ENCODE data around the gene CEP68. TPM values are rescaled to one million over a fixed set of nuclear protein-coding genes. Genes with fewer than 3 reads are reported as not detected.

Gene CEP68
- polyA plus RNA-seq, 1 of the 3 experiments (the other 2 are of a cell fraction), result 6.2 TPM

GRCh38 chr2:65120990-65121693 lies 64.9 kb downstream of the CEP68 start:
- WGBS (ENCODE audit: low lambda C conversion rate), result 95% methylated on average over 5 of the region's 5 CpGs
- no peak for DNase-seq

GRCh38 chr2:65122313-65122712 lies 66.1 kb downstream of the CEP68 start:
- Histone ChIP-seq H3K4me3 (ENCODE audit: low read depth in 2 of 2, low read length in 1 of 2) (no peak overlapping the region), H3K9me2 (no peaks in the 10 kb centered on the region), H3K9me3 (no peaks in the 10 kb centered on the region), H4K20me1 (ENCODE audit: insufficient read depth) (peaks cover 100% of the 10 kb centered on the region), H3K79me2 (ENCODE audit: insufficient read depth) (peaks cover 100% of the 10 kb centered on the region), H3K4me2 (no peak overlapping the region), H3F3A (replicated peaks; ENCODE audit: insufficient read depth) (no peaks in the 10 kb centered on the region), H3K9ac (no peak overlapping the region), H3K4me1 (ENCODE audit: control insufficient read depth in 1 of 2, insufficient read depth in 2 of 2, low read depth in 1 of 2, low read length in 1 of 2) (peaks cover 0 to 14% of the 10 kb centered on the region in 2 experiments; a peak in 3 of 4 replicates), H2AFZ (ENCODE audit: low read depth) (no peak overlapping the region), H3K36me3 (replicated peaks in 1 of 2; ENCODE audit: control insufficient read depth in 1 of 2, insufficient read depth in 2 of 2, low read length in 1 of 2) (peaks cover 0 to 3% of the 10 kb centered on the region in 2 experiments), H3K27ac (ENCODE audit: low read depth in 2 of 2, low read length in 1 of 2) (no peak overlapping the region; a peak in 1 of 4 replicates), H3K27me3 (ENCODE audit: insufficient read depth) (no peaks in the 10 kb centered on the region)
- ChIA-PET POLR2A (no interaction called here), CTCF (interaction anchor here (0.9 to 1.2 kb wide), 3 partner anchors 13 to 64 kb away, joined by 3 to 4 read pairs (median 3); no protein-coding TSS in a partner anchor)
- no peak for DNase-seq
- no peak for TF ChIP-seq ZBTB33 (IDR thresholded peaks at IDR 0.05; ENCODE audit: borderline replicate concordance, low read depth)
- no peak for TF ChIP-seq YY1 (IDR thresholded peaks at IDR 0.05; ENCODE audit: low read depth)
- TF ChIP-seq TAF1 (IDR thresholded peaks at IDR 0.05; ENCODE audit: borderline replicate concordance, low read depth, low read length), result no peak
- no peak for TF ChIP-seq CTCF (IDR thresholded peaks at IDR 0.05)
- no peak for TF ChIP-seq USF1 (IDR thresholded peaks at IDR 0.05; ENCODE audit: borderline replicate concordance, low read depth)
- TF ChIP-seq RXRA (IDR thresholded peaks at IDR 0.05; ENCODE audit: borderline replicate concordance, low read depth), result no peak
- no peak for TF ChIP-seq FOXM1 (IDR thresholded peaks at IDR 0.05; ENCODE audit: low read depth)
- TF ChIP-seq SMC3 (IDR thresholded peaks at IDR 0.05; ENCODE audit: low read depth, low read length), result no peak
- TF ChIP-seq GABPA (IDR thresholded peaks at IDR 0.05; ENCODE audit: low read depth), result no peak
- no peak for TF ChIP-seq MEF2A (IDR thresholded peaks at IDR 0.05; ENCODE audit: borderline replicate concordance, low read depth)
- no peak for TF ChIP-seq TCF12 (IDR thresholded peaks at IDR 0.05)
- no peak for TF ChIP-seq POLR2AphosphoS5 (IDR thresholded peaks at IDR 0.05; ENCODE audit: low read depth, low read length)
- no peak for TF ChIP-seq EZH2phosphoT487 (IDR thresholded peaks at IDR 0.05; ENCODE audit: borderline replicate concordance, low read depth)
- TF ChIP-seq JUND (IDR thresholded peaks at IDR 0.05), result no peak
- TF ChIP-seq FOSL2 (IDR thresholded peaks at IDR 0.05; ENCODE audit: borderline replicate concordance, low read depth), result no peak
- TF ChIP-seq USF2 (IDR thresholded peaks at IDR 0.05; ENCODE audit: borderline replicate concordance, low read depth, low read length), result no peak
- no peak for TF ChIP-seq EP300 (IDR thresholded peaks at IDR 0.05; ENCODE audit: borderline replicate concordance in 1 of 2, low read depth in 1 of 2, low read length in 1 of 2)
- no peak for TF ChIP-seq RAD21 (IDR thresholded peaks at IDR 0.05; ENCODE audit: low read length)
- 84% methylated on average over 7 of the region's 7 CpGs for WGBS (ENCODE audit: low lambda C conversion rate)

More at GRCh38 chr2:65120990-65121693, 64.9 kb downstream of the CEP68 start:
- no peak overlapping the region for H2AFZ ChIP-seq (ENCODE audit: low read depth)
- no peak overlapping the region for H3K4me3 ChIP-seq (ENCODE audit: low read depth in 2 of 2, low read length in 1 of 2)
- TF ChIP-seq YY1 (IDR thresholded peaks at IDR 0.05; ENCODE audit: low read depth) (no peak), USF1 (IDR thresholded peaks at IDR 0.05; ENCODE audit: borderline replicate concordance, low read depth) (no peak)
- H3K9ac ChIP-seq, result no peak overlapping the region
- H3K27ac ChIP-seq (ENCODE audit: low read depth in 2 of 2, low read length in 1 of 2), result no peak overlapping the region
- H3F3A ChIP-seq (replicated peaks; ENCODE audit: insufficient read depth), result no peaks in the 10 kb centered on the region
- H4K20me1 ChIP-seq (ENCODE audit: insufficient read depth), result peaks cover 100% of the 10 kb centered on the region
- no peaks in the 10 kb centered on the region for H3K27me3 ChIP-seq (ENCODE audit: insufficient read depth)
- H3K9me2 ChIP-seq, result no peaks in the 10 kb centered on the region
- no peak overlapping the region for H3K4me2 ChIP-seq
- no peaks in the 10 kb centered on the region for H3K9me3 ChIP-seq
- H3K36me3 ChIP-seq (replicated peaks in 1 of 2; ENCODE audit: control insufficient read depth in 1 of 2, insufficient read depth in 2 of 2, low read length in 1 of 2), result peaks cover 0 to 3% of the 10 kb centered on the region in 2 experiments
- H3K4me1 ChIP-seq (ENCODE audit: control insufficient read depth in 1 of 2, insufficient read depth in 2 of 2, low read depth in 1 of 2, low read length in 1 of 2), result peaks cover 0 to 9% of the 10 kb centered on the region in 2 experiments; a peak in 1 of 4 replicates
- POLR2A ChIA-PET, result no interaction called here
- CTCF ChIA-PET, result interaction anchor here (1.2 kb wide), 1 partner anchor 56 kb away, joined by 4 read pairs; no protein-coding TSS in a partner anchor
- H3K79me2 ChIP-seq (ENCODE audit: insufficient read depth), result peaks cover 100% of the 10 kb centered on the region
